Measurements from ENCODE around the gene GID8. TPM values are rescaled to one million over a fixed set of nuclear protein-coding genes. Genes with fewer than 3 reads are reported as not detected.
A peak's percentile ranks its signal among the peaks of the same experiment; 100 is the strongest.

Gene GID8
- total and polyA plus RNA-seq, 7 donors, result 17.4 to 36.5 (median 25.9) TPM

DNA sequence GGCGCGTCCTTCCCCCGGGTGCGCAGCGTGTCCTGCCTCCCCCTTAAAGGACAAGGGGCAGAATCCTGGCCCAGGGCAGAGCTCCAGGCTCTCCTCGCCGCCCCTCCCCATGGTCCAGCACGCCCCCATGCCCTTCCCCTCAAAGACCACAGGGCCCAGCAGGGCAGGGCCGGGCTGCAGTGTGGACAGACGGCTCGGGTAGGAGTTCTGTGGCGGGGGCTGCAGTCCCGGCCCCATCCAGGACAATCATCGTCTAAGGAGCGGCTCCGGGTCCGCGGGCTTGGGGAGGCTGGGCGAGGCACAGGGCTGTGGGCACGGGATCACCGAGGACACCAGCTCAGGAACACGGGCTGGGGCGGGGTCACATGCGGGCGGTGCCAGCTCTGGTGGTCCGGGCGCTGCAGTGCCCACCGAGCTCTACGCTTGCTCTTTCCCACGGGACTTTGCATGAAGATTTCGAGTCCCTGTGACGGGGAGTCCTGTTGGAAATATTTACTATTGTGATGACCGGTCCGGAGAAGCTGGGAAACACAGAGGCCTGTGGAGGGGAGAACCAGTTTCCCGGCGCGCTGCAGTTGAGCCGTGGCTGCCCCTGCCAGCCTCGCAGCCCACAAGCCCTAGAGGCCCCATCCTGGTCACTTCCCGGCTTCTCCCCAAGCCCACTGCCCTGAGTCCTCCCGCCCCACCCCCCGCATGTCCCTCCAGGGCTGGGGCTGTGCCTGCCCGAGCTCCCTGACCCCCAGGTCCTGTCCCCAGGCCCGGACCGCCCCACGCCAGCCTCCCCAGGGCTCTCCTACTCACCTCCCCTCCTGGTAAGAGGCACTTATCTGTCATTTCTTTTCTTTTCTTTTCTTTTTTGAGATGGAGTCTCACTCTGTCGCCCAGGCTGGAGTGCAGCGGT is 35.1 kb downstream of the GID8 start:
- no peak overlapping the region for H3K27ac ChIP-seq
- no peaks in the 10 kb centered on the region for H3K9me3 ChIP-seq
- TF ChIP-seq, protein P1, sequence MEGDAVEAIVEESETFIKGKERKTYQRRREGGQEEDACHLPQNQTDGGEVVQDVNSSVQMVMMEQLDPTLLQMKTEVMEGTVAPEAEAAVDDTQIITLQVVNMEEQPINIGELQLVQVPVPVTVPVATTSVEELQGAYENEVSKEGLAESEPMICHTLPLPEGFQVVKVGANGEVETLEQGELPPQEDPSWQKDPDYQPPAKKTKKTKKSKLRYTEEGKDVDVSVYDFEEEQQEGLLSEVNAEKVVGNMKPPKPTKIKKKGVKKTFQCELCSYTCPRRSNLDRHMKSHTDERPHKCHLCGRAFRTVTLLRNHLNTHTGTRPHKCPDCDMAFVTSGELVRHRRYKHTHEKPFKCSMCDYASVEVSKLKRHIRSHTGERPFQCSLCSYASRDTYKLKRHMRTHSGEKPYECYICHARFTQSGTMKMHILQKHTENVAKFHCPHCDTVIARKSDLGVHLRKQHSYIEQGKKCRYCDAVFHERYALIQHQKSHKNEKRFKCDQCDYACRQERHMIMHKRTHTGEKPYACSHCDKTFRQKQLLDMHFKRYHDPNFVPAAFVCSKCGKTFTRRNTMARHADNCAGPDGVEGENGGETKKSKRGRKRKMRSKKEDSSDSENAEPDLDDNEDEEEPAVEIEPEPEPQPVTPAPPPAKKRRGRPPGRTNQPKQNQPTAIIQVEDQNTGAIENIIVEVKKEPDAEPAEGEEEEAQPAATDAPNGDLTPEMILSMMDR (IDR thresholded peaks at IDR 0.05), result no peak
- TF ChIP-seq EP300 (IDR thresholded peaks at IDR 0.05), result no peak
- TF ChIP-seq POLR2A (IDR thresholded peaks at IDR 0.05), result no peak
- no peak for TF ChIP-seq POLR2AphosphoS5 (IDR thresholded peaks at IDR 0.05)
- H3K4me3 ChIP-seq, result peak overlapping the region in 3 of 4 donors; percentile 16 to 31 (median 28)
- 19 to 22% methylated on average over 48 of the region's 48 CpGs for WGBS, 2 donors
- peaks cover 41 to 85% (median 75%) of the 10 kb centered on the region in 3 donors for H3K27me3 ChIP-seq
- DNase-seq, result no peak
- no peaks in the 10 kb centered on the region for H3K36me3 ChIP-seq
- intact Hi-C loops (cut with DNase I), result loop anchor here (1.0 kb wide), 1 partner anchor 36 kb away; no protein-coding TSS in a partner anchor
- H3K4me1 ChIP-seq, result peaks cover 0 to 11% (median 10%) of the 10 kb centered on the region in 4 donors

DNA sequence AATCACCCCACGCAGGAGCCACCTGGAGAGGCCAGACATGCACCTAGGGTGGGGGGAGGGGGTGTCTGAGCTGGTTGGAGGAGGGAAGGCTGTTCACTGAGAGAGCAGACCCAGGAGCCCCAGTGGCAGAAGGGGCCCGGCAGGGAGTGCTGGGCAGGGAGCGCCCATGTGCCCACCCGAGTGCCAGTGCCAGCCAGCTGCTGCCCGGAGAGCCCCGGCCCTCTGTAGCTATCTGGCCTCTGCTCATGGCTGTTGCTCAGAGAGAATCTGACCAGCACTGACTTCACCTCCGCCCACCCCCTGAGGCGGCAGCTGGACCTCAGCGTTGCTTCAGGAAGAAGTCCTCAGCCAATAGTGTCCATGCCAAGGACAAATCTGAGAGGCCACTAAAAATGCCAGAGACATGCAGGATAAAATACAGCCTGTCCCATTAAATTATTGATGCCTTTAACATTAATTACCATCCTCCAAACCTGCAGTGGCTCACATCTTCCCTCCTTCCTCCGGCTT is 37.4 kb downstream of the GID8 start:
- Histone ChIP-seq H3K9me3 (no peaks in the 10 kb centered on the region), H3K27me3 (peaks cover 39 to 97% (median 85%) of the 10 kb centered on the region in 3 donors), H3K4me3 (no peak overlapping the region), H3K36me3 (no peaks in the 10 kb centered on the region), H3K4me1 (peaks cover 0 to 14% (median 10%) of the 10 kb centered on the region in 4 donors), H3K27ac (no peak overlapping the region)
- no peak for DNase-seq
- WGBS, 2 donors, result 68 to 71% methylated on average over 10 of the region's 10 CpGs
- no peak for TF ChIP-seq EP300 (IDR thresholded peaks at IDR 0.05)
- no peak for TF ChIP-seq POLR2A (IDR thresholded peaks at IDR 0.05)
- TF ChIP-seq, protein P1 (IDR thresholded peaks at IDR 0.05), result no peak
- no peak for TF ChIP-seq POLR2AphosphoS5 (IDR thresholded peaks at IDR 0.05)
- intact Hi-C loops (cut with DNase I), result no loop called here

DNA sequence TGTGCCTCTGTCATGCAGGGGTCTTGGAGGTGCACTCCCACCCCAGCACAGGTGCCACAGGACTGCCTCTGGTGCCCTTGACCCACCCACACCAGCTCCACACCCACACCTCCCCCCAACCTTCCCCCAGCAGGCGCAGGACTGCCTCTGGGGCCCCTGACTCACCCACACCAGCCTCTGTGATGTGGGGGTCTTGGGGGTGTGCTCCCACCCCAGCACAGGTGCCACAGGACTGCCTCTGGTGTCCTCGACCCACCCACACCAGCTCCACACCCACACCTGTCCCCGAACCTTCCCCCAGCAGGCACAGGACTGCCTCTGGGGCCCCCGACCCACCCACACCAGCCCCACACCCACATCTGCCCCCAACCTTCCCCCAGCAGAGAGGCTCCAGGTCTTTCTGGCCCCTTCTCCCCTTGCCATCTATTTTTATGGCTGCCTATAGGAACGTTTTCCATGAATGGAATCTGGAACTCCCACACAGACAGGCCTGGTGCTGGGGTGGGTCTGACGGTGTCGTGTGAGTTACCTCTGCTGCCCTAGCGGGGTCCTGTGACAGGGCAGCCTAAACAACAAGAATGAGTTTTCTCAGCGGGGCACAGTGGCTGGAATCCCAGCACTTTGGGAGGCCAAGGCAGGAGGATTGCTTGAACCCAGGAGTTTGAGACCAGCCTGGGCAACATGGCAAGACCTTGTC is 38.0 kb downstream of the GID8 start:
- no peaks in the 10 kb centered on the region for H3K9me3 ChIP-seq
- intact Hi-C loops (cut with DNase I), result no loop called here
- peaks cover 32 to 97% (median 85%) of the 10 kb centered on the region in 3 donors for H3K27me3 ChIP-seq
- DNase-seq, result no peak
- H3K4me1 ChIP-seq, result peaks cover 0 to 17% (median 10%) of the 10 kb centered on the region in 4 donors
- 36 to 61% methylated on average over 9 of the region's 9 CpGs for WGBS, 2 donors
- no peak overlapping the region for H3K4me3 ChIP-seq
- TF ChIP-seq, protein P1 (IDR thresholded peaks at IDR 0.05), result no peak
- TF ChIP-seq POLR2AphosphoS5 (IDR thresholded peaks at IDR 0.05) (no peak), EP300 (IDR thresholded peaks at IDR 0.05) (no peak), POLR2A (IDR thresholded peaks at IDR 0.05) (no peak)
- no peaks in the 10 kb centered on the region for H3K36me3 ChIP-seq
- H3K27ac ChIP-seq, result no peak overlapping the region

DNA sequence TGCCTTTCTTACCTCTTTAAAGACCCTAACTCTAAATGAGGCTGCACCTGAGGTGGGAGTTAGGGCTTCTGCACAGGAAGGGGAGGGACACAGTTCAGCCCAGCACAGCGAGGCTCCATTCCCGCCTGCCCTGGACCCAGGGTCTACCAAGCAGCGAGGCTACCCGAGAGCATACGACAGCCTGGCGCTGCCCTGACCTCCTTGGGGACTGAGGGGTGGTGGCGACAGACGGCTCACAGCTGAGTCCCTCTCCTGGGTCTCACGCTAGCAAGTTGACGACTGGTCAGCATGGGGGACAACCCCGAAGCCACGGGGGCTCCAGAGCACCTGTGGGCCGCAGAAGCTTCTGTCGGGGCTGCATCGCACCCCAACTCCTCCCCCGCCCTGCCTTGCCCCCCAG is 38.9 kb downstream of the GID8 start:
- H3K4me3 ChIP-seq, result no peak overlapping the region
- DNase-seq, result no peak
- TF ChIP-seq, protein P1 (IDR thresholded peaks at IDR 0.05), result no peak
- TF ChIP-seq POLR2AphosphoS5 (IDR thresholded peaks at IDR 0.05) (no peak), POLR2A (IDR thresholded peaks at IDR 0.05) (no peak), EP300 (IDR thresholded peaks at IDR 0.05) (no peak)
- no peaks in the 10 kb centered on the region for H3K9me3 ChIP-seq
- peaks cover 36 to 99% (median 86%) of the 10 kb centered on the region in 3 donors for H3K27me3 ChIP-seq
- H3K27ac ChIP-seq, result no peak overlapping the region
- H3K4me1 ChIP-seq, result peaks cover 0 to 17% (median 10%) of the 10 kb centered on the region in 4 donors
- WGBS, 2 donors, result 87 to 91% methylated on average over 16 of the region's 16 CpGs
- no peaks in the 10 kb centered on the region for H3K36me3 ChIP-seq
- intact Hi-C loops (cut with DNase I), result no loop called here
